T-helper 1 cell treated with Interleukin-12 subunit alpha and Interleukin-12 subunit beta and Interleukin-4 antibody, amounts not matched to agents 30 μg/mL and 1 μg/mL, for 36 hours (primary cell): ENCODE data around the gene EGR4.

Experiments
- H3K27ac Mint-ChIP-seq: one replicate; pipeline ENCODE4 v1.8.0; 2021; ENCODE audit warnings: mild to moderate bottlenecking, mixed read lengths
- H3K27me3 Mint-ChIP-seq: one replicate; pipeline ENCODE4 v1.8.0; 2021; ENCODE audit warnings: low read depth, mixed read lengths
- H3K36me3 Mint-ChIP-seq: one replicate; pipeline ENCODE4 v1.8.0; 2021; ENCODE audit warnings: low read depth, mixed read lengths
- H3K4me1 Mint-ChIP-seq: one replicate; pipeline ENCODE4 v1.8.0; 2021; ENCODE audit warnings: low read depth, mixed read lengths
- H3K4me3 Mint-ChIP-seq: one replicate; pipeline ENCODE4 v1.8.0; 2021; ENCODE audit warnings: mild to moderate bottlenecking, moderate library complexity, mixed read lengths
- H3K9me3 Mint-ChIP-seq: one replicate; pipeline ENCODE4 v1.8.0; 2021; ENCODE audit warnings: mixed read lengths

The EGR4 gene

DNA sequence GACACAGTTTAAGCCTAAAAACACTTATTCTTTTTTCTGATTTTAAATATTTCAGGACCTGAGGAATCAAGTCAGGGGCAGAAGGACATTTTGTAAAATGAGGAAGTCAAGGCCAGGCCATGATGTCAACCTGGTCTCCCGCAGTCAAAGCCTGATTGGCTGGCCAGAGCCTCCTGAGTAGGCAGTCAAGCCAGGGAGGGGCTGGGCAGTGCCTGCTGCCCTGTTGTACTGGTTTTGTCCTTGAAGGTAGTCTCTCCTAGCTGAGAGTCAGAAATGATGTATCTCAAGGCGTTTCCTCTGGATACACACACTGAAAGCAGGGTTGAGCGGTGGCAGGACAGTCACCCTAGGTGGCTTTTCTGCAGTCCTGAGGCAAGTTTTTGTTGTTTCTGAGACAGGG lies 39.4 kb downstream of the EGR4 start:
- Mint-ChIP-seq H3K27ac (no peak overlapping the region), H3K36me3 (peaks cover 25% of the 10 kb centered on the region), H3K4me3 (no peak overlapping the region), H3K4me1 (no peaks in the 10 kb centered on the region), H3K9me3 (no peaks in the 10 kb centered on the region), H3K27me3 (no peaks in the 10 kb centered on the region)

DNA sequence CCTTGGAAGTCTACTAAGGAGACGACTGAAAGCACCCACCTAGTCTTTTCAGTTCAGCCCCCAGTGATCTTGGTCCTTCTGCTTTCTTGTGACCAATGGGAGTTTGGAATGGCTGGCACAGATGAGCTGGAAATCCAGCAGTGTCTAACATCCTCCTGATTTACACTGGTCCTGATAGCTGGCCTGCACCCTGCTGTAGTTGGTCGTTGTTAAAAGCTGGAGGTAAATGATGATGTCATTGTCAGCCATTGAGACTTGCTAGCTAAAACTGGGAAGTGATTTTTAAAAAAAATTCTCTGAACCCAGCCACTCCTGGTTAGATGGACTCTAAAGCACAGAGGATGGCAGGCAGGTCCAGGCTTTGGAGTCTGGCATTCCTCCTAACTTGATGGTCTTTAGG lies 39.9 kb downstream of the EGR4 start:
- Mint-ChIP-seq H3K27me3 (no peaks in the 10 kb centered on the region), H3K27ac (no peak overlapping the region), H3K4me3 (no peak overlapping the region), H3K4me1 (no peaks in the 10 kb centered on the region), H3K9me3 (no peaks in the 10 kb centered on the region), H3K36me3 (peaks cover 29% of the 10 kb centered on the region)

- no peak overlapping the region for H3K4me3 Mint-ChIP-seq
- peaks cover 32% of the 10 kb centered on the region for H3K36me3 Mint-ChIP-seq
- no peaks in the 10 kb centered on the region for H3K27me3 Mint-ChIP-seq
- no peaks in the 10 kb centered on the region for H3K4me1 Mint-ChIP-seq
- H3K27ac Mint-ChIP-seq, result no peak overlapping the region
- no peaks in the 10 kb centered on the region for H3K9me3 Mint-ChIP-seq
Measured at GRCh38 chr2:73252238-73253027, 40.9 kb downstream of the EGR4 start.

GRCh38 chr2:73250872-73251846 lies 42.2 kb downstream of the EGR4 start:
- Mint-ChIP-seq H3K4me3 (no peak overlapping the region), H3K27me3 (no peaks in the 10 kb centered on the region), H3K27ac (no peak overlapping the region), H3K4me1 (peaks cover 3% of the 10 kb centered on the region), H3K9me3 (no peaks in the 10 kb centered on the region), H3K36me3 (peaks cover 42% of the 10 kb centered on the region)

- Mint-ChIP-seq H3K27ac (no peak overlapping the region), H3K4me1 (peaks cover 7% of the 10 kb centered on the region), H3K9me3 (no peaks in the 10 kb centered on the region), H3K27me3 (no peaks in the 10 kb centered on the region), H3K36me3 (peaks cover 52% of the 10 kb centered on the region), H3K4me3 (no peak overlapping the region)
Measured at GRCh38 chr2:73249636-73250035, 43.7 kb downstream of the EGR4 start.

DNA sequence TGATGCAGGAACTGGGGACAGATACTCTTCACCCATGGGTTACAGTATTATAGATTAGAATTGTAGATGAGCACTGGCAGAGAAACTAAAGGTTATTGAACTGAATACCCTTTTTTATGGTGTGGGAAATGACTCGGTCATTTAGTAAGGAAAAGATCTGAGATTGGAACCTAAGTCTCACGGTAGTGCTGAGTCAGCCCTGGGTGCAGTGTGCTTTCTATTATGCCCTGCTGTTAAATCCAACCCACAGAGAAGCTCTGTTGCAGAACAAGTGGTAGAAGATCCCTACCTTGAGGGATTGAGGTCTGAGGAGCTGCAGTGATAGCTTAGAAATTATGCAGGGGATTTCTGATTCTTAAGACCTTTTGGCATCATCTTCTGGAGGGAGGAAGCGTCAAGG lies 46.5 kb downstream of the EGR4 start:
- peaks cover 12% of the 10 kb centered on the region for H3K4me1 Mint-ChIP-seq
- H3K27ac Mint-ChIP-seq, result no peak overlapping the region
- peaks cover 57% of the 10 kb centered on the region for H3K36me3 Mint-ChIP-seq
- no peak overlapping the region for H3K4me3 Mint-ChIP-seq
- H3K27me3 Mint-ChIP-seq, result no peaks in the 10 kb centered on the region
- H3K9me3 Mint-ChIP-seq, result no peaks in the 10 kb centered on the region

DNA sequence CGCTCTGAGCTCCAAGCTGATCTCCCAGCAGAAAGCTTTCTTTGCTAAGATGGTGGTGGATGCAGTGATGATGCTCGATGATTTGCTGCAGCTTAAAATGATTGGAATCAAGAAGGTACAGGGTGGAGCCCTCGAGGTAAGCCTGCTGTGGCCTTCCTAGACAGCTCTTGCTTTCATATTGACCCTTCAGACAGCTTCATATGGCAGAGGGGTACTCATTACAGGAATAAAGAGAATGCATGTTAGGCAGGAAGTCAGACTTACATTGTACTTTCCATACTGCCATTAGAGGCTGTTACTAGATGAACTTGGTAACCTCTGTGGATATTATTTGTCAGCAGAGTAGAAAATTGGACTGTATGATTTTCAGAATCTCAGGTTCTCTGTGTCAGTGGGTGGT lies 48.8 kb downstream of the EGR4 start:
- no peaks in the 10 kb centered on the region for H3K27me3 Mint-ChIP-seq
- no peaks in the 10 kb centered on the region for H3K9me3 Mint-ChIP-seq
- H3K36me3 Mint-ChIP-seq, result peaks cover 46% of the 10 kb centered on the region
- peak overlapping the region; percentile 22 for H3K27ac Mint-ChIP-seq
- H3K4me1 Mint-ChIP-seq, result peaks cover 12% of the 10 kb centered on the region
- H3K4me3 Mint-ChIP-seq, result no peak overlapping the region

DNA sequence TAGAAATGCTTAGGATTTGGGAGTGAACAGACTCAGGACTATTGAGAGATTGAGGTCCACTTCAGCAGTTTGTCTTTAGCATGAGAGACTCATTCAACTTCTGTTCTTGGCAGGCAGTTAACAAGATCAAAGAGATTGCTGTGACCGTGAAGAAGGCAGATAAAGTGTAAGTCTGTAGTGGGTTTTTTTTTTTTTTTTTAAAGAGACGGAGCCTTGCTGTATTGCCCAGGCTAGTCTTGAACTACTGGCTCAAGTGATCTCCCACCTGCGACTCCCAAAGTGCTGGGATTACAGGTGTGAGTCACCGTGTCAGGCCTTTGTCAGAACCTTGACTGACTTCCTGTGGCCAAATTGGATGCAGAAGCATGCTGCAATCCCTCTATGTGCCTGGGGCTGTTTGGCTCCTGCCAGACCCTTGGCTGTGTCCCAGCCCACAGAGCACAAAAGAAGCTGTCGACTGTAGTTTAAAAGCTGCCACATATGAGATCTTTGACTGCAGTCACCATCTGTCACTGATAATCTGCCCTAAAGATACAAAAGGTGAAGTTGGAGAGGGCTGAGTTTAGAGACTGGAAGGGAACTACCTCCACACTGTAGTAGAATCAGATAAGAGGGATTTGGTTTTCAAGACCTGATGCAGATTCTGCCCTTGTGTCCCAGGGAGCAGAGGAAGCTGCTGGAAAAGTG lies 49.3 kb downstream of the EGR4 start:
- H3K27ac Mint-ChIP-seq, result peak overlapping the region; percentile 55
- peaks cover 41% of the 10 kb centered on the region for H3K36me3 Mint-ChIP-seq
- H3K27me3 Mint-ChIP-seq, result no peaks in the 10 kb centered on the region
- H3K4me3 Mint-ChIP-seq, result no peak overlapping the region
- no peaks in the 10 kb centered on the region for H3K9me3 Mint-ChIP-seq
- peaks cover 16% of the 10 kb centered on the region for H3K4me1 Mint-ChIP-seq
